NCI-H226 (cell line): ENCODE results near the gene ASPHD1.

ENCODE experiments used
- DNase-seq: peaks from one replicate; pipeline ENCODE4 v3.0.0-alpha.2; 2015

The ASPHD1 gene

GRCh38 chr16:29950806-29951461, 50.6 kb downstream of the ASPHD1 start:
- DNase-seq = no peak

GRCh38 chr16:29951625-29952365, 51.5 kb downstream of the ASPHD1 start:
- DNase-seq = no peak
